HepG2 (cell line): ENCODE results near the gene PTPRM.

Source experiments
- CTCF ChIP-seq: sonication (generic); formaldehyde crosslinking; IDR thresholded peaks from 2 replicates; pipeline ENCODE4 v1.5.0; 2020; ENCODE audit warnings: mild to moderate bottlenecking, missing genetic modification reagents, moderate library complexity
- EZH2 ChIP-seq: conservative IDR thresholded peaks from 2 replicates; pipeline ENCODE4 v1.6.1; 2012; ENCODE audit warnings: mild to moderate bottlenecking, low read depth, low read length, moderate library complexity
- IRF9 ChIP-seq: sonication (generic); formaldehyde crosslinking; IDR thresholded peaks from 2 replicates; pipeline ENCODE4 v1.8.0; 2022; ENCODE audit warnings: missing genetic modification reagents, mild to moderate bottlenecking, borderline replicate concordance

GRCh38 chr18:8293184-8293583, 726.1 kb downstream of the PTPRM start:
- TF ChIP-seq CTCF (CRISPR knock-in tag) (no peak), EZH2 (no peak), IRF9 (no peak)
